ENCODE results near the gene SEZ6. TPM values are rescaled to one million over a fixed set of nuclear protein-coding genes. Genes with fewer than 3 reads are reported as not detected.

The SEZ6 gene
- total RNA-seq, 2 donors from 2014 or later = 0.37 TPM; not detected in 1

DNA sequence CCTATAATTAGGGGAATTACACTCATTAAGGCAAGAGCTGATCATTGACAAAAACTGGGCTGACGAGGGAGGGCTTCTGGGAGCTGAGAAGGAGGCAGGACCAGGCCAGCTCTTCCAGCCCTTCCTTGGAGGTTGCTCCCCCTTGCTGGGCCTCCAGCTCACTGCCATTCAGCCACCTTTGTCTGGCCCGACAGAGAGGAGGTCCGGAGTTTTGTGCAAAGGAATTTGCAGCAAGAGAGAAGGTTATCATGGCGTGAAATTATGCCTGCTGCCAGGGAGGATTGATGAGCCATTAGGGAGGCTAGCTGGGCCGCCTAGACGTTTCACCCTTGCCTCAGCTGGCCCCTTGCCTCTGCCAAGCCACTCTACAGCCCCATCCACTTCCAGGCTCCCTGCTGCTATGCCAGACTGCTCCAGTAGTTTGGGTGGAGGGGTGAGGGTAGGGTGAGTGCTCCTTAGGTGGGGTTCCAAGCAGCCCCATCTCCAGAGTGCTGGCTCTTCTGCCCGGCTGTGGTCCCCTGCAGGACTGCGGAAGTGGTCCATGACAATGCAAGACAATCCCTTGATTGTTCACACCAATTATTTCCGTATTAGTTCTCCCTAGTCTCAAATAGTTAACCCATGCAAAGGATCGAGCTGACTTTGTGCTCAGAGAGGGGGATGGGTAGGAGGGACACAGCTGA lies 37.5 kb downstream of the SEZ6 start:
- TF ChIP-seq, protein P1, sequence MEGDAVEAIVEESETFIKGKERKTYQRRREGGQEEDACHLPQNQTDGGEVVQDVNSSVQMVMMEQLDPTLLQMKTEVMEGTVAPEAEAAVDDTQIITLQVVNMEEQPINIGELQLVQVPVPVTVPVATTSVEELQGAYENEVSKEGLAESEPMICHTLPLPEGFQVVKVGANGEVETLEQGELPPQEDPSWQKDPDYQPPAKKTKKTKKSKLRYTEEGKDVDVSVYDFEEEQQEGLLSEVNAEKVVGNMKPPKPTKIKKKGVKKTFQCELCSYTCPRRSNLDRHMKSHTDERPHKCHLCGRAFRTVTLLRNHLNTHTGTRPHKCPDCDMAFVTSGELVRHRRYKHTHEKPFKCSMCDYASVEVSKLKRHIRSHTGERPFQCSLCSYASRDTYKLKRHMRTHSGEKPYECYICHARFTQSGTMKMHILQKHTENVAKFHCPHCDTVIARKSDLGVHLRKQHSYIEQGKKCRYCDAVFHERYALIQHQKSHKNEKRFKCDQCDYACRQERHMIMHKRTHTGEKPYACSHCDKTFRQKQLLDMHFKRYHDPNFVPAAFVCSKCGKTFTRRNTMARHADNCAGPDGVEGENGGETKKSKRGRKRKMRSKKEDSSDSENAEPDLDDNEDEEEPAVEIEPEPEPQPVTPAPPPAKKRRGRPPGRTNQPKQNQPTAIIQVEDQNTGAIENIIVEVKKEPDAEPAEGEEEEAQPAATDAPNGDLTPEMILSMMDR (IDR thresholded peaks at IDR 0.05) = no peak
- Histone ChIP-seq H3K27me3 (no peaks in the 10 kb centered on the region), H3K4me3 (no peak overlapping the region), H3K9ac (ENCODE audit: low read depth in 2 of 2, low read length in 2 of 2) (no peak overlapping the region), H3K9me3 (no peaks in the 10 kb centered on the region), H3K27ac (no peak overlapping the region), H3K4me1 (no peaks in the 10 kb centered on the region), H3K36me3 (no peaks in the 10 kb centered on the region)
- intact Hi-C loops (cut with DNase I) = no loop called here
- no peak for DNase-seq

GRCh38 chr17:28967221-28968135 lies 38.4 kb downstream of the SEZ6 start:
- Histone ChIP-seq H3K27ac (no peak overlapping the region), H3K9me3 (no peaks in the 10 kb centered on the region), H3K9ac (ENCODE audit: low read depth in 2 of 2, low read length in 2 of 2) (no peak overlapping the region), H3K4me3 (no peak overlapping the region), H3K4me1 (no peaks in the 10 kb centered on the region), H3K36me3 (no peaks in the 10 kb centered on the region), H3K27me3 (no peaks in the 10 kb centered on the region)
- DNase-seq = no peak
- TF ChIP-seq, protein P1 (IDR thresholded peaks at IDR 0.05) = no peak
- intact Hi-C loops (cut with DNase I) = loop anchor here (2.0 kb wide), 1 partner anchor 145 kb away; no protein-coding TSS in a partner anchor

- Histone ChIP-seq H3K27ac (no peak overlapping the region), H3K4me3 (no peak overlapping the region), H3K9ac (ENCODE audit: low read depth in 2 of 2, low read length in 2 of 2) (no peak overlapping the region), H3K27me3 (no peaks in the 10 kb centered on the region), H3K4me1 (no peaks in the 10 kb centered on the region), H3K9me3 (no peaks in the 10 kb centered on the region), H3K36me3 (no peaks in the 10 kb centered on the region)
- DNase-seq = no peak
- TF ChIP-seq, protein P1 (IDR thresholded peaks at IDR 0.05) = no peak
- intact Hi-C loops (cut with DNase I) = no loop called here
Measured at GRCh38 chr17:28963841-28964240, 42.0 kb downstream of the SEZ6 start.

GRCh38 chr17:28963055-28963611 lies 42.7 kb downstream of the SEZ6 start:
- Histone ChIP-seq H3K27me3 (no peaks in the 10 kb centered on the region), H3K9me3 (no peaks in the 10 kb centered on the region), H3K4me1 (no peaks in the 10 kb centered on the region), H3K27ac (no peak overlapping the region), H3K4me3 (no peak overlapping the region), H3K36me3 (no peaks in the 10 kb centered on the region), H3K9ac (ENCODE audit: low read depth in 2 of 2, low read length in 2 of 2) (no peak overlapping the region)
- intact Hi-C loops (cut with DNase I) = no loop called here
- no peak for DNase-seq
- TF ChIP-seq, protein P1 (IDR thresholded peaks at IDR 0.05) = no peak

- TF ChIP-seq, protein P1 (IDR thresholded peaks at IDR 0.05) = no peak
- DNase-seq = no peak
- Histone ChIP-seq H3K36me3 (no peaks in the 10 kb centered on the region), H3K4me3 (no peak overlapping the region), H3K27me3 (no peaks in the 10 kb centered on the region), H3K9me3 (no peaks in the 10 kb centered on the region), H3K9ac (ENCODE audit: low read depth in 2 of 2, low read length in 2 of 2) (no peak overlapping the region), H3K27ac (no peak overlapping the region), H3K4me1 (no peaks in the 10 kb centered on the region)
- intact Hi-C loops (cut with DNase I) = no loop called here
Measured at GRCh38 chr17:28961391-28961790, 44.4 kb downstream of the SEZ6 start.
